ENCODE results near the gene MYO9A. TPM values are rescaled to one million over a fixed set of nuclear protein-coding genes. Genes with fewer than 3 reads are reported as not detected.

MYO9A gene
- total and polyA plus RNA-seq, 5 donors from 2014 or later, result 8.3 to 32.3 (median 11.5) TPM

DNA sequence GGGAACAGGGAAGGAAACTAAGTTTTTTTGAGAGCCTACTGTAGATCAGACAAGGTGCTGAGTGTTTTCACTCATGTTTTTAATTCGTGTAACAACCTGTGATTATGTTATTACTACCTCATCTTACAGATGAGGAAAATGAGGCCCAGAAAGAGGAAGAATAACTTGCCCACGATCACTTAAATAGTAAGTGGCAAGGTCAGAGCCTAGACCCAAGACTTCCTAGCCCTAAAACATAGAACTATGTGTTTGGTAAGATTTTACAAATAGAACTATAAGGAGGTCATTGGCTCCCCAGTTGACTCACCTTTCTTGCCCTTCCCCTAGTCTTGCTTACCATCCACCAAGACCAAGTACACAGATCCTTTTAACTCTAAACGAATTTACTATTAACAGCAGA lies 14.0 kb upstream of the MYO9A start:
- ATAC-seq (ENCODE audit: low read depth in 2 of 2), result no peak
- Histone ChIP-seq H3K27me3 (ENCODE audit: control insufficient read depth, insufficient read depth, low read length) (no peaks in the 10 kb centered on the region), H3K9me3 (ENCODE audit: control insufficient read depth in 2 of 2, low read length in 2 of 2) (no peaks in the 10 kb centered on the region), H3K4me1 (ENCODE audit: control insufficient read depth, insufficient read depth, low read length, poor library complexity, severe bottlenecking) (no peaks in the 10 kb centered on the region), H3K4me3 (ENCODE audit: low read depth, low read length) (no peak overlapping the region), H3K27ac (ENCODE audit: insufficient read depth, low read length, poor library complexity, severe bottlenecking) (no peak overlapping the region), H3K36me3 (ENCODE audit: control insufficient read depth, insufficient read depth, low read length) (no peaks in the 10 kb centered on the region)
- no peak for DNase-seq
- Mint-ChIP-seq H3K9me3 (no peaks in the 10 kb centered on the region), H3K27ac (no peak overlapping the region), H3K4me1 (peaks cover 0 to 4% (median 0%) of the 10 kb centered on the region in 4 donors), H3K36me3 (no peaks in the 10 kb centered on the region), H3K4me3 (peak overlapping the region in 1 of 4 donors; percentile 32), H3K27me3 (no peaks in the 10 kb centered on the region)

DNA sequence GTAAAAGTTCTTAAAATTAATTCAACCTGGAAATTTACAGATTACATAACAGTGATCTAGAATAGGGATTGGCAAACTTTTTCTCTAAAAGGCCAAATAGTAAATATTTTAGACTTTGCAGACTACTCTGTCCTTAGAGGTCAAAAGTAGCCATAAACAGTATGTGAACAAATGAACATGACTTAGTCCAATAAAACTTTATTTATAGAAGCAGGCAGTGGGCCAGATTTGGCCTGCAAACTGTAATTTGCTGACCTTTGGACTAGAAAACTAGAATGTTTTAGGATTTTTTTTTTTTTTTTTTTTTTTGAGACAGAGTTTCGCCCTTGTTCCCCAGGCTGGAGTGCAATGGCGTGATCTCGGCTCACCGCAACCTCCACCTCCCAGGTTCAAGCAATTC lies 12.3 kb upstream of the MYO9A start:
- Histone ChIP-seq H3K36me3 (ENCODE audit: control insufficient read depth, insufficient read depth, low read length) (no peaks in the 10 kb centered on the region), H3K4me3 (ENCODE audit: low read depth, low read length) (no peak overlapping the region), H3K4me1 (ENCODE audit: control insufficient read depth, insufficient read depth, low read length, poor library complexity, severe bottlenecking) (no peaks in the 10 kb centered on the region), H3K9me3 (ENCODE audit: control insufficient read depth in 2 of 2, low read length in 2 of 2) (no peaks in the 10 kb centered on the region), H3K27me3 (ENCODE audit: control insufficient read depth, insufficient read depth, low read length) (no peaks in the 10 kb centered on the region), H3K27ac (ENCODE audit: insufficient read depth, low read length, poor library complexity, severe bottlenecking) (no peak overlapping the region)
- Mint-ChIP-seq H3K9me3 (no peaks in the 10 kb centered on the region), H3K4me3 (no peak overlapping the region), H3K4me1 (peaks cover 0 to 4% (median 0%) of the 10 kb centered on the region in 4 donors), H3K27ac (no peak overlapping the region), H3K27me3 (no peaks in the 10 kb centered on the region), H3K36me3 (no peaks in the 10 kb centered on the region)
- DNase-seq (no peak), ATAC-seq (ENCODE audit: low read depth in 2 of 2) (no peak)

DNA sequence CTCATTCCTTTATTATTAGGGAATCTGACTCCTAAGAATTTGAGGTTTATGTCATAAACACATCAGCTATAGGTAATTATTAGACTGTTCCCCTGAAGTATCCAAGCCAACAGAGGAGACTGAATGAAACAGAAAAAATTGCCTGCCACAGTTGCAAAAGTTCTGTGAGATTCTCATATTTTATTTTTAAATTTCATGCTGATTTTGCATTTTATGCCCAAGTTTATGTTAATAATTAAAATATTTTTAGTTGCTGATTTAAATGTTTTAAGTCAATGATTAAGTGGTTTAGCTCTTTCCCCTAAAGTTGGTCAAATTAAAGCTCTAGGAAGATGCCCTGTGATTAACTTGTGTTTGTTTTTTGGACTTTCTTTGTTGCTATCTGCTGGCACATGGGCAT lies 10.4 kb upstream of the MYO9A start:
- Histone ChIP-seq H3K4me3 (ENCODE audit: low read depth, low read length) (no peak overlapping the region), H3K4me1 (ENCODE audit: control insufficient read depth, insufficient read depth, low read length, poor library complexity, severe bottlenecking) (no peaks in the 10 kb centered on the region), H3K27me3 (ENCODE audit: control insufficient read depth, insufficient read depth, low read length) (no peaks in the 10 kb centered on the region), H3K36me3 (ENCODE audit: control insufficient read depth, insufficient read depth, low read length) (no peaks in the 10 kb centered on the region), H3K9me3 (ENCODE audit: control insufficient read depth in 2 of 2, low read length in 2 of 2) (no peaks in the 10 kb centered on the region), H3K27ac (ENCODE audit: insufficient read depth, low read length, poor library complexity, severe bottlenecking) (no peak overlapping the region)
- no peak overlapping the region for H3K27ac Mint-ChIP-seq
- no peaks in the 10 kb centered on the region for H3K27me3 Mint-ChIP-seq
- ATAC-seq (ENCODE audit: low read depth in 2 of 2) (no peak), DNase-seq (no peak)
- peaks cover 0 to 4% (median 0%) of the 10 kb centered on the region in 4 donors for H3K4me1 Mint-ChIP-seq
- H3K36me3 Mint-ChIP-seq, result no peaks in the 10 kb centered on the region
- H3K9me3 Mint-ChIP-seq, result no peaks in the 10 kb centered on the region
- no peak overlapping the region for H3K4me3 Mint-ChIP-seq

DNA sequence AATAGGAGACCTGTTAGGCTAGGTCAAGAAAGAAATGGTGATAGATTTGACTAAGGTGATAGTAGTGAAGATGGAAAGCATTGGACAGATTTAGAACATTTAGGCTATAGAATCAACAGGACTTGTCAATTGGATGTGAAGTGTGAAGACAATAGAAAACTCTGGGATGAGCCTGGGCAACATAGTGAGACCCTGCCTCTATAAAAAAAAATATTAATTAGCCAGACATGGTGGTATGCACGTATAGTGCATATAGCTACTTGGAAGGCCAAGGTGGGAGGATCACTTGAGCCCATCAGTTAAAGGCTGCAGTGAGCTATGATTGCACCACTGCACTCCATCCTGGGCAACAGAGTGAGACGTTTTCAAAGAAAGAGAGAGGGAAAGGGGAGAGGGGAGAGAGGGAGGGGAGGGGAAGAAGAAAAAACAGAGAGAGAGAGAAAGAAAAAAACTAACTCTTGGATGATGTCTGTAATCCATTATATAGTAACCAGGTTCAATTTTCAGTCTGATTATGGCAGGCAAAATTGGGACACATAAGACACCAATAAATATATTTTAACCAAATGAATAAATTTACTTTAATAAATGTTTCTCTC lies 9.9 kb upstream of the MYO9A start:
- DNase-seq, result no peak
- Mint-ChIP-seq H3K27ac (no peak overlapping the region), H3K9me3 (no peaks in the 10 kb centered on the region), H3K27me3 (no peaks in the 10 kb centered on the region), H3K36me3 (no peaks in the 10 kb centered on the region), H3K4me1 (peaks cover 0 to 4% (median 0%) of the 10 kb centered on the region in 4 donors), H3K4me3 (no peak overlapping the region)
- no peak for ATAC-seq (ENCODE audit: low read depth in 2 of 2)
- H3K27me3 ChIP-seq (ENCODE audit: control insufficient read depth, insufficient read depth, low read length), result no peaks in the 10 kb centered on the region
- no peaks in the 10 kb centered on the region for H3K36me3 ChIP-seq (ENCODE audit: control insufficient read depth, insufficient read depth, low read length)
- H3K27ac ChIP-seq (ENCODE audit: insufficient read depth, low read length, poor library complexity, severe bottlenecking), result no peak overlapping the region
- no peak overlapping the region for H3K4me3 ChIP-seq (ENCODE audit: low read depth, low read length)
- H3K4me1 ChIP-seq (ENCODE audit: control insufficient read depth, insufficient read depth, low read length, poor library complexity, severe bottlenecking), result no peaks in the 10 kb centered on the region
- H3K9me3 ChIP-seq (ENCODE audit: control insufficient read depth in 2 of 2, low read length in 2 of 2), result no peaks in the 10 kb centered on the region

DNA sequence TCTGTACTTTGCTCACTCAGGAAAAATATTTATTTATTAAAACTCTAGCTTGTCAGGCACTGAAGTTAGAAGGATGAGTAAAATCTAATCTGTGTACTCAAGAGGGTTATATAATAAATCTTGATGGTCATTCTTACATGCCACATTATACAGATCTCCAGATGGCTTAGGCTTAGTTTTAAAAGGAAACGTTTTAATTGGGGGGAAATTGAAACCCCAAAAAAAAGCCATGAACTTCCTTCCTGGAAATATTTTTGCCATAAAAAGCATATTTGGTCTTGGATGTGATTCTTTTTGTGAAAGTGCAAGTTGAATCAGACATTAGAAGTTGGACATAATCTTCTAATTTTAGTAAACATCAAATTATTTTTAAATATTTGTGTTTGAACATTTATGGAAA lies 6.3 kb upstream of the MYO9A start:
- H3K36me3 ChIP-seq (ENCODE audit: control insufficient read depth, insufficient read depth, low read length), result no peaks in the 10 kb centered on the region
- Mint-ChIP-seq H3K9me3 (no peaks in the 10 kb centered on the region), H3K27me3 (no peaks in the 10 kb centered on the region), H3K36me3 (no peaks in the 10 kb centered on the region), H3K4me3 (no peak overlapping the region), H3K4me1 (peaks cover 0 to 4% (median under 1%) of the 10 kb centered on the region in 4 donors), H3K27ac (no peak overlapping the region)
- H3K4me1 ChIP-seq (ENCODE audit: control insufficient read depth, insufficient read depth, low read length, poor library complexity, severe bottlenecking), result no peaks in the 10 kb centered on the region
- no peak for ATAC-seq (ENCODE audit: low read depth in 2 of 2)
- no peaks in the 10 kb centered on the region for H3K27me3 ChIP-seq (ENCODE audit: control insufficient read depth, insufficient read depth, low read length)
- DNase-seq, result no peak
- no peak overlapping the region for H3K4me3 ChIP-seq (ENCODE audit: low read depth, low read length)
- H3K27ac ChIP-seq (ENCODE audit: insufficient read depth, low read length, poor library complexity, severe bottlenecking), result no peak overlapping the region
- no peaks in the 10 kb centered on the region for H3K9me3 ChIP-seq (ENCODE audit: control insufficient read depth in 2 of 2, low read length in 2 of 2)

DNA sequence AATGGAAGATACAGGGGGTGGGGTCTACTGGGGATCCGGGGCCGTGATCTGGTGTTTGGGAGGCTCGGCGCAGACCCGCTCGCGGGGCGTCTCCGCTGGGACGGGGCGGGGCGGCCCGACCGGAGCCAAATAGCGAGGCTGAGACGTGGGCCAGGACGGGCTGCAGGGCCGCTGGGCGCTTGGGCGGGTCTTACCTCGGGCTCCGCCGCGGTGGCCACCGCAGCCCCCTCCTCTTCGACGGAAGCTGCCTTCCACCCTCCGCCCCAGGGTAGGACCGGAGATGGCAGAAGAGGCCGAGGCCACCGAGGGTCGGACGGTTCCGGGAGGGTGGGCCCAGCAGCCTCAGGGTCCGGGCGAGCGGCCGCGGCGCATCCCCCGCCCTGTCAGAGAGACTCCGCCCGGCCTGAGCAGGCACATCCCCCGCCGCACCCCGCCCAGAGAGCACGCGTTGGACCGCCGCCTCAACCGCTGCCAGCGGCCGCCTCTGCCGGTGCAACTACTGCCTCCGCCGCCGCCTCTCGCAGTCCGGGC lies 399 bp downstream of the MYO9A start:
- peak overlapping the region; percentile 89 for H3K4me3 ChIP-seq (ENCODE audit: low read depth, low read length)
- peak overlapping the region; percentile 95 for H3K27ac ChIP-seq (ENCODE audit: insufficient read depth, low read length, poor library complexity, severe bottlenecking)
- ATAC-seq (ENCODE audit: low read depth in 2 of 2), result peak; percentile 18 to 21
- H3K27me3 ChIP-seq (ENCODE audit: control insufficient read depth, insufficient read depth, low read length), result no peaks in the 10 kb centered on the region
- Mint-ChIP-seq H3K27ac (peak overlapping the region; percentile 12 to 98 (median 91)), H3K4me3 (peak overlapping the region; percentile 94 to 99 (median 96)), H3K36me3 (no peaks in the 10 kb centered on the region), H3K9me3 (peaks cover 0 to 1% (median 0%) of the 10 kb centered on the region in 7 donors), H3K4me1 (peaks cover 16 to 48% (median 34%) of the 10 kb centered on the region in 4 donors), H3K27me3 (no peaks in the 10 kb centered on the region)
- H3K4me1 ChIP-seq (ENCODE audit: control insufficient read depth, insufficient read depth, low read length, poor library complexity, severe bottlenecking), result peaks cover 18% of the 10 kb centered on the region
- H3K9me3 ChIP-seq (ENCODE audit: control insufficient read depth in 2 of 2, low read length in 2 of 2), result no peaks in the 10 kb centered on the region
- DNase-seq, result peak; percentile 55 to 82 (median 65)
- H3K36me3 ChIP-seq (ENCODE audit: control insufficient read depth, insufficient read depth, low read length), result no peaks in the 10 kb centered on the region

DNA sequence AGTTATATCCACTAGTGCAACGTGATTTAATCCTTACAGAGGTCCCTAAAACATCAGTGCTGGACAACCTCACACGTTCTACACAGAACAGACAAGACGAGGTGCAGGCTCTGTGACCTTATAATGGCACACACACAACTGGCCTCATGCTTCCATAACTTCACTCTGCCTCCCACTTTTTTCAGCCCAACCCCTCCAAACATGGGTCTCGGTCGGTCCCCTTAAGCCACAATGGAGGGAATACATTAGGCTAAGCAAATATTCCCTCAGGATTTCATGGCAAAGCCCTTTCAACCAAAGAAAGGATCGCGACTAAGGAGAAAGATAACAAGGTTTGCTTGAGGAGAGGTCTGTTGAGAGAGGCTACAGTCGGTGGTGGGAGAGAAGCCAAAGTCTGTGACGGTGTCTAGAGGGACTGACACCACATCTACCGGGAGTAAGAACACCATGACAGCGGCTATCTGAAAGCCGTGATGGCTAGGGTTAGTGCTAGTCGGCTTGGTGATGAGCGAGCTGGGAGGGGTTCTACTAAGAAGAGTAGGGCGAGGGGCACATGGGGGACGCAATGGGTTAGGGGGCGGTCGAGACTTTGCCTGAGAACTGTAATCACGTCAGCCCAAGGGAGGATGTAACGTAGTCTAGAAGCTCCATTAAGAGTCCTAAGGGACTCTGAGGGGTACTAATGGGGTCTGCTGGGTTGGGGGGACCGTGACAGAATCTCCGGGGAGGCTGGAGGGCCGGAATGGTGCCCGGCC lies 1.0 kb downstream of the MYO9A start:
- Mint-ChIP-seq H3K9me3 (peaks cover 0 to 1% (median 0%) of the 10 kb centered on the region in 7 donors), H3K27ac (peak overlapping the region; percentile 2 to 93 (median 91)), H3K27me3 (no peaks in the 10 kb centered on the region), H3K4me1 (peaks cover 16 to 48% (median 35%) of the 10 kb centered on the region in 4 donors), H3K4me3 (peak overlapping the region; percentile 94 to 99 (median 96)), H3K36me3 (no peaks in the 10 kb centered on the region)
- Histone ChIP-seq H3K27me3 (ENCODE audit: control insufficient read depth, insufficient read depth, low read length) (no peaks in the 10 kb centered on the region), H3K4me1 (ENCODE audit: control insufficient read depth, insufficient read depth, low read length, poor library complexity, severe bottlenecking) (peaks cover 18% of the 10 kb centered on the region), H3K27ac (ENCODE audit: insufficient read depth, low read length, poor library complexity, severe bottlenecking) (peak overlapping the region; percentile 95), H3K36me3 (ENCODE audit: control insufficient read depth, insufficient read depth, low read length) (no peaks in the 10 kb centered on the region), H3K4me3 (ENCODE audit: low read depth, low read length) (peak overlapping the region; percentile 89), H3K9me3 (ENCODE audit: control insufficient read depth in 2 of 2, low read length in 2 of 2) (no peaks in the 10 kb centered on the region)
- ATAC-seq (ENCODE audit: low read depth in 2 of 2) (peak in 1 of 2 donors; percentile 1), DNase-seq (peak in 1 of 3 donors; percentile 47)
